Measurements from ENCODE around the gene IKZF2. TPM values are rescaled to one million over a fixed set of nuclear protein-coding genes. Genes with fewer than 3 reads are reported as not detected.

Gene IKZF2
- total RNA-seq, result 21.3 and 21.9 TPM in 2 replicates
- long read RNA-seq, partial matches to known transcripts, result 4 of 13 reads
- long read RNA-seq, other reads (novel, unspliced or antisense), result 7 of 13 reads

DNA sequence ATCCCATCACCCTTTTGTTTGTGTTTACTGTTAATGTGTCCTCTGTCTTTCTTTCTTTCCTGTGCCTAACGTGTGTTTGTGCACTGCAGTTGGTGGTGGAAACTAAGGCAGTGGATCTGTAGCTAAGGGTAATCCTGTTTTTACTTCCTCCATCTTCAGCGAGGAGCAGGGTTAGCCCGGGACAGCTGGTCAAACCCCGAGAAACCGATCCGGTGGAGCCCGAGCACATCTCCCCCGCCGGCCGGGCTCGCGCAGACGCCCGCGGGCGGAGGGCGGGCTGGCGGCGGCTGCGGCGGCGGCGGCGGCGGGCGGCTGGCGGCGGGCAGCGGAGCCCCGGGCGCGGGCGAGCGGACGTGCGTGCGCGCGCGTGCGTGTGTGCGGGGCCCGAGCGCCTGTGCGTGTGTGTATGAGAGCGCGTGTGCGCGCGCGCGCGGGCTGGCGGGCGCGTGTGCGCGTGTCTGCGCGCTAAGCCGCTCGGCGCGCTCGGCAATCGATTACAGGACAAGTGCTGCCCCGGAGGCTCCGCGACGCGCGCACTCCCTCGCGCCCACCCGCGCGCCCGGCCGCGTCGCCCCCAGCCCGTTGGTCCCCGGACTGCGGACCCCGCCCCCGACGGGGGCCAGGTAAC is at the start of gene IKZF2:
IKZF2 (minus strand) TSS at position 176 of the 628 bp plus-strand sequence. CDS start 2,983 bp downstream, outside the sequence.
- peak; percentile 75 for DNase-seq (ENCODE audit: low spot score, unreplicated experiment)
- TF ChIP-seq, protein P1, sequence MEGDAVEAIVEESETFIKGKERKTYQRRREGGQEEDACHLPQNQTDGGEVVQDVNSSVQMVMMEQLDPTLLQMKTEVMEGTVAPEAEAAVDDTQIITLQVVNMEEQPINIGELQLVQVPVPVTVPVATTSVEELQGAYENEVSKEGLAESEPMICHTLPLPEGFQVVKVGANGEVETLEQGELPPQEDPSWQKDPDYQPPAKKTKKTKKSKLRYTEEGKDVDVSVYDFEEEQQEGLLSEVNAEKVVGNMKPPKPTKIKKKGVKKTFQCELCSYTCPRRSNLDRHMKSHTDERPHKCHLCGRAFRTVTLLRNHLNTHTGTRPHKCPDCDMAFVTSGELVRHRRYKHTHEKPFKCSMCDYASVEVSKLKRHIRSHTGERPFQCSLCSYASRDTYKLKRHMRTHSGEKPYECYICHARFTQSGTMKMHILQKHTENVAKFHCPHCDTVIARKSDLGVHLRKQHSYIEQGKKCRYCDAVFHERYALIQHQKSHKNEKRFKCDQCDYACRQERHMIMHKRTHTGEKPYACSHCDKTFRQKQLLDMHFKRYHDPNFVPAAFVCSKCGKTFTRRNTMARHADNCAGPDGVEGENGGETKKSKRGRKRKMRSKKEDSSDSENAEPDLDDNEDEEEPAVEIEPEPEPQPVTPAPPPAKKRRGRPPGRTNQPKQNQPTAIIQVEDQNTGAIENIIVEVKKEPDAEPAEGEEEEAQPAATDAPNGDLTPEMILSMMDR (IDR thresholded peaks at IDR 0.05; ENCODE audit: unreplicated experiment), result no peak
- Mint-ChIP-seq H3K27me3 (no peaks in the 10 kb centered on the region), H3K36me3 (ENCODE audit: insufficient read depth) (no peaks in the 10 kb centered on the region), H3K4me1 (ENCODE audit: low read depth) (peaks cover 40% of the 10 kb centered on the region), H3K27ac (peak within 1 kb of the TSS; percentile 97), H3K9me3 (ENCODE audit: low read depth) (no peaks in the 10 kb centered on the region), H3K4me3 (ENCODE audit: low read depth) (peak within 1 kb of the TSS; percentile 95)

DNA sequence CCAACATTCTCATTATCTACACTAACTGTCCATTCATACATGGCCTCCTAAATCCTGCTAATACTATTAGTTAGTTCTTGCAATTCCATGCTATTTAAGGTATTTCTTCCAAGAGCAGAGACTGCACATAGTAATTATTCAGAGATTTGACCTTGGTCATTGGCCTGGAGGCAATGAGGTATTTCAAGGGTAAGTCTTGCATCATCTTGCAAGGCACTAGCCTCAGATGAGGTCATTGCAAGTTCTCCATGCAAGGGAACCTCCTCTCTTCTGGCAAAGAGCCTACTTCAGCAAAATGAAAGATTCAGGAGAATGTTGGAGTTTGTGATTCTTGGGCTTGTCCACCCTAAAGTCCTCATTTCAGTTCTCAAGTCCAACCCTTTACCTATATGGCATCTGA is 48.5 kb upstream of the IKZF2 start:
- Mint-ChIP-seq H3K36me3 (ENCODE audit: insufficient read depth) (no peaks in the 10 kb centered on the region), H3K4me1 (ENCODE audit: low read depth) (no peaks in the 10 kb centered on the region), H3K9me3 (ENCODE audit: low read depth) (peaks cover 6% of the 10 kb centered on the region), H3K4me3 (ENCODE audit: low read depth) (no peak overlapping the region), H3K27ac (no peak overlapping the region), H3K27me3 (no peaks in the 10 kb centered on the region)
- TF ChIP-seq, protein P1 (IDR thresholded peaks at IDR 0.05; ENCODE audit: unreplicated experiment), result no peak
- no peak for DNase-seq (ENCODE audit: low spot score, unreplicated experiment)

DNA sequence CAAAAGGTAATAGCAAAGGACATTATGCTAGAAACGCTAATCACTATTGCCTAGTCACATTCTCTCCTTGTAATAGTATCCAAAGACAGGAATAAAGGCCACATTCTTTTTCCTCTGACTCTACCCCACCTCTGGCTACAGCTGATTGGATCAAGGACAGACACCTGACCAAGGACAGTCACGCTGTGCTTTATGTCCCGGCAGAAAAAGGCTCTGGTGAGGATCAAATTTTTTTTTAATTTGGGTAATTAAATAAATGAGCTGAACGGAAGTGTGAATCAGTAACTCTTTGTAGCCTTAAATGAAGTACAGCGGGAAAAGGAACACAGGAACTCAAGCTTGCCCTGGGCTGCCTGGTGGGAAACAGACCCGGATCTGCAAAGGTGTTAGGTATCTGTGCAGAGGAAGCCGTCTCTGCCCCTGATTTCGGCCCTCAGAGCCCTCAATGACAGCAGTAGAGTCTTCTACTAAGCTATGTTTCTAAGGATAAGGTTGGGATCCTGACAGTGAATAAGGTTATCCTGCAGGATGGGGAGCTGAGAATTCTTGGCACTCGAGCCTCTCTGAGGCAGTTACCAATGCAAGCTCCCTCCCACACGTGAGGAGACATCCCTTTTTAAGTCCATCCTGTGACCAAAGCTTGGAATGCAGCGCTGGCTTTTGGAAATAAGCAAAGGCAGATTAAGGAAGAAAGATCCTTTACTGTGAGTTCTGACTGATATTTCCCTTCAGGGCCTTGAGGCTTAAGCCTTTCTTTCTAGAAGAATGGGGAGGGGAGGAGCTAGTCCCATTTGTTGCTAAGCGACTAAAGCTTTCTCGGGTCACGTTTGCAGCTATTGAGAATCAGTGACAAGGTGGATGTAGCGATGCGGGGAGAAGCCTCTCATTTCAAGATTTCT is 37.8 kb upstream of the IKZF2 start:
- Mint-ChIP-seq H3K4me1 (ENCODE audit: low read depth) (peaks cover 23% of the 10 kb centered on the region), H3K27ac (peak overlapping the region; percentile 85), H3K4me3 (ENCODE audit: low read depth) (peak overlapping the region; percentile 64), H3K36me3 (ENCODE audit: insufficient read depth) (peaks cover 1% of the 10 kb centered on the region), H3K9me3 (ENCODE audit: low read depth) (no peaks in the 10 kb centered on the region), H3K27me3 (no peaks in the 10 kb centered on the region)
- DNase-seq (ENCODE audit: low spot score, unreplicated experiment), result no peak
- TF ChIP-seq, protein P1 (IDR thresholded peaks at IDR 0.05; ENCODE audit: unreplicated experiment), result no peak

DNA sequence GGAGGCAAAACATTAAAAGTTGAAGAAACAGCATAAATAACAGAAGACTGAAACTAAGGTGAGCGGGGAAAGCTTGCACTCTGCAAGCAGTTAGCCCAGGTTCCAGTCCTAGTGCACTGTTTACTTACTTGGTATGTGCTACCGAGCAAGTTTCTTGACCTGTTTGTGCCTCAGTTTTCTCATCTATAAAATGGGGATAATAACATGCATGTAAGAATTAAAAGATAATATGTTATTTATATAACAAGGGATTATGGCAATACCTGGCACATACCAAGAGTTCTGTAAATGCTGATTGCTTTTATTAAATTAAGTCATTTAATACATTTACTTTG is 37.1 kb upstream of the IKZF2 start:
- Mint-ChIP-seq H3K9me3 (ENCODE audit: low read depth) (no peaks in the 10 kb centered on the region), H3K36me3 (ENCODE audit: insufficient read depth) (peaks cover 1% of the 10 kb centered on the region), H3K4me3 (ENCODE audit: low read depth) (peak overlapping the region; percentile 58), H3K27me3 (no peaks in the 10 kb centered on the region), H3K4me1 (ENCODE audit: low read depth) (peaks cover 23% of the 10 kb centered on the region), H3K27ac (peak overlapping the region; percentile 94)
- TF ChIP-seq, protein P1 (IDR thresholded peaks at IDR 0.05; ENCODE audit: unreplicated experiment), result no peak
- DNase-seq (ENCODE audit: low spot score, unreplicated experiment), result no peak

DNA sequence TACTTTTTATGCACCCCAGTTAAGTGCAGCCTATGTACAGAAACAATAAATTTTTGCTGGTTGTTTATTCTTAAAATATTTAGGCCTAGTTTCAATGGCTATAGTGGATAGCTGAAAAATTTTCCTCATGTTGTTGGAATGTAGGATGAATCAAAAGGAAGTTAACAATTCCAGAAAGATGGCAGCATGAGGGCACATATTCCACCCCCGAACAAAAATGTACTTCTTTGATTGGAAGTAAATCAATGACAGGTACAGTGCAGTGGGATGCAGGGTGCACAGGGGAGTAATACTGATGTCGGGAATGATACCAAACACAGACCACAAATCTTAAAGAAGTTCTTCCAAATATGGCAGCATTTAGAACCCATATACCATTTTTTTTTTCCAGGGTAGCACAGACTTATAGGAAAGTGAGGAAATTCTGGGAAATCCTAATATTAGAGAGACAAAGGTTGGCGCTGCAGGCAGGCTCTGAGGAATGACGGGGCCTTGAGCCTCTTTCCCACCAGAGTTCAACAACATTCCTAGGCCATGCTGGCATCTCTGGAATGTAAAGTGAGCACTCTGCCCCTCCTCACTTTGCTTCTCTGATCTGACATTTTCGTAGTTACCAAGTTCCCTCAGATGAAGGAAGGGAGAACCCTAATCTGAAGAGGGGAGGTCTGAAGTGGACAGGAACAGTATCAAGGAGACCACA is 36.6 kb upstream of the IKZF2 start:
- peak overlapping the region; percentile 58 for H3K4me3 Mint-ChIP-seq (ENCODE audit: low read depth)
- H3K27me3 Mint-ChIP-seq, result no peaks in the 10 kb centered on the region
- DNase-seq (ENCODE audit: low spot score, unreplicated experiment), result peak; percentile 11
- TF ChIP-seq, protein P1 (IDR thresholded peaks at IDR 0.05; ENCODE audit: unreplicated experiment), result no peak
- H3K36me3 Mint-ChIP-seq (ENCODE audit: insufficient read depth), result peaks cover 1% of the 10 kb centered on the region
- no peaks in the 10 kb centered on the region for H3K9me3 Mint-ChIP-seq (ENCODE audit: low read depth)
- H3K27ac Mint-ChIP-seq, result peak overlapping the region; percentile 94
- H3K4me1 Mint-ChIP-seq (ENCODE audit: low read depth), result peaks cover 23% of the 10 kb centered on the region
